Inflammatory macrophage (primary cell): Measurements from ENCODE around the gene SDE2.
"Not testable (repeated sequence)": the region's sequence is repeated elsewhere in the genome, so short reads cannot be mapped to it uniquely, and the experiment has no call there.

ENCODE experiments used
- DNase-seq, 2 donors: peaks; one replicate each; pipeline ENCODE4 v3.0.0-alpha.2; 2020 to 2022
- total RNA-seq, 18 experiments: gene quantifications; one replicate each; lab custom pipeline; 2026; ENCODE audit warnings: mixed read lengths in 6 of 18, inconsistent platforms in 2 of 18; lab: John Stamatoyannopoulos, UW

SDE2 gene
- 26.8 to 49.2 (median 36.2) reads per million in 18 experiments for total RNA-seq

DNA sequence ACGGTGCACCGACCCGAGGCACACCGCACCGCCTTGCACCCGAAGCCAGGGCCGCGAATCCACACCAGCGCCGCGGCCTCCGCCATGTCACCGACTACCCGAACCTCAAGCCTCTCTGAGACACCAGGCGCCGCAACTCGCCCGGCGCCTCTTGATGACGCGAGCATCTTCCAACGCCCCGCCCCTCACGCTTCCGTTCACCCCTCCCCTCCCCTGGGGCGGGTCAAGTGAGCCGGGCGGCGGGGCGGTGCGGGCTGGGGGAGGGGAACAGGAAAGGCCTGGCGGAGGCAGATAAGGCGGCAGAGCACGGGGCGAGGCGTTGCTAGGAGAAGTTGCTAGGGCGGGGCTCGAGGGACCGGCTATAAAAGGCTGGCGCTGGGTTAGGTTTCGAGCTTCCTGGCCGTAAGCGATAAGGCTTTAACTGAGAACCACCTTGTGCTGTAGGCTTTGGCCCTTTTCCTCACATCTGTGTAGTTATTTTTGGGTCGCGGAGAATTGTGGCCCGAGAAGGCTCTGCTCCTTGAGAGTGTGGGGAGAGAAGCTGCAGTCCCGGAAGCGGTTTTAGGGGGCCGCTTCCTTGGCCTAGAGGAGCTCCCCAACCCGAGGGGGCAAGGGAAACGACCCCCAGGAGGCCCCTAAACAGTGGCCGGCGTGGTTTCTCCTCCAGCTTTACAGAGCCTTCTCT, at the start of gene SDE2:
TSS of gene SDE2 (minus strand) at position 117 of the 685 bp plus-strand sequence. CDS start at position 86, 31 bp downstream.
- DNase-seq, result peak; percentile 99 to 100

- DNase-seq, result no peak
Observed at GRCh38 chr1:226048886-226049285, 49.7 kb upstream of the SDE2 start.

DNA sequence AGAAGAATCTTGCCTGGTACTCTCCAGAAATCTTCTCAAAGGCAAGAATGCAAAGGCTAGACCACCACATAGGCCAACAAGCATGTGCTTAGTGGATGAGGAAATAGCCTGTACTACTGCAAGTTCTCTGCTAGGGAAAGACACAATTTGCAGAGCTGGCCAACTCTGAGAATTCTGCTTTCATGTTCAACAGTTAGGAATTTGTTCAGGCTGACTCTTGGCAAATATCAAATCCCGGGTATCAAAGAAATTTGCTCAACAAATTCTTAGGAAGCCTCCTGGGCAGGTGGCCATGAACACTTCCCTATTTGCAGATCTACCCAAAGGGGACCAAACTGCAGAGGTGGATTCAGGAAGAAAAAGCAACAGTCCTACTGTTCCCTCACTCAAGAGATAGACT, 48.4 kb upstream of the SDE2 start:
- no peak for DNase-seq

DNA sequence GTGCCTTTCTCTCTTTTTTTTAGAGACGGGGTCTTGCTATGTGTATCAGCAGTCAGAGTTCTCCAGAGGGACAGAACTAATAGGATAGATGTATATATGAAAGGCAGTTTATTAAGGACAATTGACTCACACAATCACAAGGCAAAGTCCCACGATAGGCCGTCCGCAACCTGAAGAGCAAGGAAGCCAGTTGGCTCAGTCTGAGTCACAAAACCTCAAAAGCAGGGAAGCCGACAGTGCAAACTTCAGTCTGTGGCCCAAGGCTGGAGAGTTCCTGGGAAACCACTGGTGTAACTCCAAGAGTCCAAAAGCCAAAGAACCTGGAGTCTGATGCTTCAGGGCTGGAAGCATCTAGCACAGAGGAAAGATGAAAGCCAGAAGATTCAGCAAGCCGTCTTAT, 47.1 kb upstream of the SDE2 start:
- DNase-seq, result peak; percentile 69 to 90

GRCh38 chr1:226044514-226045101, 45.5 kb upstream of the SDE2 start:
- peak; percentile 49 to 67 for DNase-seq

GRCh38 chr1:226041419-226041818, 42.3 kb upstream of the SDE2 start:
- no peak for DNase-seq

DNA sequence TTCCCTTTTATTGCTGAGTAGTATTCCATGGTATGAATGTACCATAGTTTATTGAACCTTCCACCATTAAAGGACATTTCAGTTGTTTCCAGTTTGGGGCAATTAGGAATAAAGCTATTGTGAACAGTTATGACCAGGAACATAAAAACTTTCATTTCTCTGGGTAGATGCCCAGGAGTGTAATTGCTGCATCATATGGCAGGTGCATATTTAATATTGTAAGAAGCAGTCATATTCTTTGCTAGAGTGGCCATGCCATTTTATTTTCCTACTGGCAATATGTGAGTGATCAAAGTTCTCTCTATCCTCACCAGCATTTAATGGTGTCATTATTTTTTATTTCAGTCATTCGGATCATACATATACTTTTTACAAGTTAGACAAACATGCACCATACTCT, 39.5 kb upstream of the SDE2 start:
- DNase-seq, result no peak

GRCh38 chr1:226035915-226036314, 36.8 kb upstream of the SDE2 start:
- no peak for DNase-seq

- DNase-seq, result peak; percentile 98 to 99
Observed at GRCh38 chr1:226034482-226034881, 35.3 kb upstream of the SDE2 start.

- DNase-seq, result no peak
Observed at GRCh38 chr1:226033991-226034390, 34.8 kb upstream of the SDE2 start.

GRCh38 chr1:226033582-226033981, 34.4 kb upstream of the SDE2 start:
- peak; percentile 46 to 63 for DNase-seq

GRCh38 chr1:226029568-226030225, 30.6 kb upstream of the SDE2 start:
- no peak for DNase-seq

DNA sequence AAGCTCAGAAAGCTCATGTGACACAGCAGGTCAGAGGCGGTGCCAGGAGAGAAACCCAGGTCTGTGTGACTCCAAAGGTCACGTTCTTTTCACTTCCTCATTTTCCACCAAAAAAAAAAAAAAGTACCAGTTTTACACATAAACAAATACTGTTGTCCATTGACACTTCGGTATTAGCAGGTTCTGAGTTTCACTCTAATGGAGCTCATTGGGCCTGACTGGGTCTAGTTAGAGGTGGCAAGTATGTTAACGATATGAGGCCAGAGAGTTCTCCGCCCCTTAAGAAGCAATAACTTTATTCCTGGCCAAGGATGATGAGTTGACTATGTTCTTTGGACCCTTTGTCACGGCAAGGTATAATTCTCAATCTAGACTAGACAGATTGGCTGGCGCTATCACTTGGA, 30.0 kb upstream of the SDE2 start:
- DNase-seq, result peak; percentile 82 to 84

DNA sequence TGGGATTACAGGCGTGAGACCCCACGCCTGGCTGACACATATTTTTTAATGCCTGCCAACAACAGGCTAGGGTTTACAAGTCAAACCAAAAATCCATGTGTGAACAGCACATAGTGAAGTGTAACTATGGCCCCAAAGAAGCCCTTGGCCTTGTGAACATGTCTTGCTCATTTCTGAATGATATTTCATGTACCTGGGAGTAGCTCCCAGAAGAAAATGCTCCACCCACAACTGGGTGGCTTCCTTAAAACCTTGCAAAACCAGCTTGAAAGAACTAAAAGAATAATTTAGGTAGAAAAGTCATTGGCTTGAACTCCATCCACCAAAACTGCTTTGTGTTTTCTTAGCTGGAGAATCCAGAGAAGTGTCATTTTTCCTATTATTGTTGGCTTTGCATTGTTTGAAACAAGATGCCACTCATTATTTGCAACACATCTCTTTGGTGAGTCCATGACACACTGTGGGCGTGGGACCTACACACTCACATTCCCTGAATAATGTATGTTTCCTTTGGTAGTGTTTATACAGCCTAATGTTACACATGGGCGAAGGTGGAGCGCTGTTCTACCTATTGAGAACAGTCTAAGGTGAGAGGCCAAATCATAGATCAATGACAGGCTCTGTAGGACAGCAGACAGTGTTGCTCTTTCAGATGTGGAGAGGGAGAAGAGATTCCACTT, 28.5 kb upstream of the SDE2 start:
- DNase-seq, result peak in 1 of 2 donors; percentile 44

GRCh38 chr1:226026833-226027232, 27.7 kb upstream of the SDE2 start:
- DNase-seq, result no peak

GRCh38 chr1:226023735-226024134, 24.6 kb upstream of the SDE2 start:
- DNase-seq, result no peak

- DNase-seq, result no peak
Observed at GRCh38 chr1:226021801-226022200, 22.7 kb upstream of the SDE2 start.

- no peak for DNase-seq
Observed at GRCh38 chr1:226021401-226021800, 22.3 kb upstream of the SDE2 start.

DNA sequence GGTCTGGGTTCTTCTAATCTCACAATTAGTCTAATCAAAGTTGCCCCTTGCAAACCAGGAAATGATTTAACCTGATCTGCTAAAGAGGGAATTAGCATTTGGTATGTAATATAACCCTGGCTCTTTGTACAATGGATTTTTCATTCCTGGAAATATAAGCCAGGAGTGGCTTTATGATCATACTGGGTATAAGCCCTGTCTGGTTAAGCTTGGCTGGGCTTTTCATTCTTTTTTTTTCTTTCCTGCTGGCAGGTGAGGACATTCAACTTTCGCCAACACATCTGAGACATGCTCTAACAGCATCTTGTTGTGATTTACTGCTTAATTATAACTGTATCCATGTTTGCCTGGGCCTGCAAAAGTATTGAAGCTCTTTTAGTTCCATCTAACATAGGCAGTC, 20.4 kb upstream of the SDE2 start:
- no peak for DNase-seq

DNA sequence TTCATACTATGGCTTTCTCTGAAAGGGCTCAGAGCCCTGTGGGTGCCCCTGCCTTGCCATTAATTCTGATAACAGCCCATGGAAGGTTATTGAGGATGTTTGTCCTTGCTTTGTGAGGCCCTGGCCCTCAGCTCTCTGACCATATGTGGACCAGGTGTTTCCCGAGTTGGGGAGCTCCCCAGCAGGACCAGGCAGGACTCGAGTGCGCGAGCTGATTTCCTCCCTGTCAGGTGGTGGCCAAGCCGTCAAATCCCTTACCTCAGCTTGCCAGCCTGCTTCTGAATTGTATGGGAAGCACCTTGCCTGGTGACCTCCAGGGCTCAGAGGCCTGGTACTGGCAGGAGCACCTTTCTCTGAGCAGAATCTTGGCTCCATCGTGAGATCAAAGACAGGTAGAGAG, 17.9 kb upstream of the SDE2 start:
- DNase-seq, result no peak

DNA sequence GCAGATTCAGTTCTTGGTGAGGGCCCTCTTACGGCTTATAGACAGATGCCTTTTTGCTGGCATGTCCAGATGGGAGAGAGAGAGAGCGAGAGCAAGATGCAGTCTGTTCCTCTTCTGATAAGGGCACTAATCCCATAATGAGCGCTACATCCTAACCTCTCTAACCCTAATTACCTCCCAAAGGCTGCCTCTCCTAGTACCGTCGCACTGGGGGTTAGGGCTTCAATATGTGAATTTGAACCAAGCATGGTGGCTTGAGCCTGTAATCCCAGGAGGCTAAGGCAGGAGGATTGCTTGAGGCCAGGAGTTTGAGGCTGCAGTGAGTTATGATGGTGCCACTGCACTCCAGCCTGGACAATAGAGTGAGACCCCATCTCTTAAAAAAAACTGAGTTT, 10.5 kb upstream of the SDE2 start:
- no peak for DNase-seq

DNA sequence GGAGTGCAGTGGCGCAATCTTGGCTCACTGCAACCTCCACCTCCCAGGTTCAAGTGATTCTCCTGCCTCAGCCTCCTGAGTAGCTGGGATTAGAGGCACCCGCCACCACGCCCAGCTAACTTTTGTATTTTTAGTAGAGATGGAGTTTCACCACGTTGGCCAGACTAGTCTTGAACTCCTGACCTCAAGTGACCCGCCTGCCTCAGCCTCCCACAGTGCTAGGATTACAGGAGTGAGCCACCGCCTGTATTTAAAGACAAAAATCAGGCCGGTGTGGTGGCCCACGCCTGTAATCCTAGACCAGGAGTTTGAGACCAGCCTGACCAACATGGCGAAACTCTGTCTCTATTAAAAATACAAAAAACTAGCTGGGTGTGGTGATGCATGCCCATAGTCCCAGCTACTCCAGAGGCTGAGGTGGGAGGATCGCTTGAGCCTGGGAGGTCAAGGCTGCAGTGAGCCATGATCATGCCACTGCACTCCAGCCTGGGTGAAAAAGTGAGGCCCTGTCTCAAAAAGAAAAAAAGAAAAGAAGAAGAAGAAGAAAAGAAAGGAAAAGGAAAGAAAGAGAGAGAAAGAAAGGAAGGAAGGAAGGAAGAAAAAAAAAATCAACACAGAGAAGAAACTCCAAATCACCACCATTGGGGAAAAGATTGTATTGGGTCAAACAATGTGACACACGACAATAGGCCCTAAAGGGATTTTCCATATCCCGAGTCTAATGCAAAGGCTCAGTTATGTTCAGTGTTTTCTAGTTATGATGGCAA, 8.2 kb upstream of the SDE2 start:
- not testable (repeated sequence) for DNase-seq

DNA sequence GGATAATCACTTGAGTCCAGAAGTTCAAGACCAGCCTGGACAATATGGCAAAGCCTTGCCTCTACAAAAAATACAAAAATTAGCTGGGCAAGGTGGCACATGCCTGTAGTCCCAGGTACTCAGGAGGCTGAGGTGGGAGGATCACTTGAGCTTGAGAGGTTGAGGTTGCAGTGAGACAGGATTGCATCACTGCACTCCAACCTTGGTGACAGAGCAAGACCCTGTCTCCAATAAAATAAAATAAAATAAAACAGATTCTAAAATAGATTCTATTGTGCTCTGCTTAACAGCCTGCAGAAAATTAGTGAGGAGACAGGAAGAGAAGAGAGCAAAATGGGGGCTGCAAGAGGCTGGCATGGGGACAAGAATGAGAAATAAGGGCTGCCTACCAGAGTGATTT, 7.5 kb upstream of the SDE2 start:
- no peak for DNase-seq
